PC-3 (cell line): ENCODE measurements around the gene ZNF316. TPM values are rescaled to one million over a fixed set of nuclear protein-coding genes. Genes with fewer than 3 reads are reported as not detected.

Experiments
- total RNA-seq: library from RNA; depleted of rRNA; stranded (reverse); fragments of >200 nt; gene quantifications from 2 replicates; pipeline ENCODE4 v1.2.3, GENCODE V29; 2014; rRNA removed

ZNF316 gene
- total RNA-seq, 1 experiment from 2014 or later = 17.5 TPM

Other genes with a start within 250 kb of the ZNF316 start
- 23.4 and 34.5 TPM in 2 replicates for gene DAGLB, start 189.4 kb upstream of the ZNF316 start, total RNA-seq
- 107 and 109 TPM in 2 replicates for gene KDELR2, start 153.2 kb upstream of the ZNF316 start, total RNA-seq
- gene GRID2IP, start 85.9 kb upstream of the ZNF316 start, total RNA-seq = not detected in 2 replicates
- 28.9 and 33.9 TPM in 2 replicates for gene ZDHHC4, start 59.9 kb upstream of the ZNF316 start, total RNA-seq
- 22.7 and 23.5 TPM in 2 replicates for gene INTS15, start 47.3 kb upstream of the ZNF316 start, total RNA-seq
- 1.0 and 1.6 TPM in 2 replicates for gene ZNF853, start 21.7 kb upstream of the ZNF316 start, total RNA-seq
- gene ZNF12, start 69.6 kb downstream of the ZNF316 start, total RNA-seq = 12.5 and 27.6 TPM in 2 replicates
- gene RSPH10B2, start 116.8 kb downstream of the ZNF316 start, total RNA-seq = 0.47 TPM in 1 of 2 replicates, not detected in the other
- 36.9 and 73.6 TPM in 2 replicates for gene CCZ1B, start 189.0 kb downstream of the ZNF316 start, total RNA-seq